Frontal cortex (tissue), 4 donors: Measurements from ENCODE around the gene CYB561. TPM values are rescaled to one million over a fixed set of nuclear protein-coding genes. Genes with fewer than 3 reads are reported as not detected.

ENCODE experiments used
- DNase-seq, 2 donors: peaks; one replicate each; pipeline ENCODE4 v3.0.0; 2012; ENCODE audit warnings: low spot score in 2 of 2
- FAIRE-seq: peaks from 2 replicates; lab custom pipeline; 2012; peaks lifted over from hg19 to GRCh38; lab: Jason Lieb, UNC
- total RNA-seq: library from RNA; depleted of rRNA; stranded (reverse); fragments of >200 nt; gene quantifications from one replicate; pipeline ENCODE4 v1.2.3, GENCODE V29; 2014
- donor health status: control.
- donor health status: control.
- donor health status: control.

The CYB561 gene
- total RNA-seq, 1 donor from 2014 or later: 15.9 TPM

GRCh38 chr17:63420868-63421680, 25.0 kb downstream of the CYB561 start:
- no peak for FAIRE-seq
- no peak for DNase-seq

- DNase-seq: no peak
- FAIRE-seq: no peak
Observed at GRCh38 chr17:63419949-63420867, 25.9 kb downstream of the CYB561 start.

GRCh38 chr17:63419398-63419797, 26.7 kb downstream of the CYB561 start:
- no peak for FAIRE-seq
- no peak for DNase-seq

- FAIRE-seq: no peak
- DNase-seq: no peak
Observed at GRCh38 chr17:63418540-63418939, 27.6 kb downstream of the CYB561 start.

GRCh38 chr17:63414222-63414621, 31.9 kb downstream of the CYB561 start:
- DNase-seq (no peak), FAIRE-seq (no peak)

- DNase-seq (no peak), FAIRE-seq (no peak)
Observed at GRCh38 chr17:63413128-63413527, 33.0 kb downstream of the CYB561 start.

GRCh38 chr17:63412234-63412633, 33.9 kb downstream of the CYB561 start:
- FAIRE-seq: no peak
- DNase-seq: no peak

GRCh38 chr17:63407741-63408330, 38.3 kb downstream of the CYB561 start:
- FAIRE-seq (no peak), DNase-seq (no peak)

- no peak for FAIRE-seq
Observed at GRCh38 chr17:63406689-63407330, 39.3 kb downstream of the CYB561 start.

GRCh38 chr17:63405741-63406261, 40.3 kb downstream of the CYB561 start:
- no peak for DNase-seq
- no peak for FAIRE-seq

More at GRCh38 chr17:63406689-63407330, 39.3 kb downstream of the CYB561 start:
- peak in 1 of 2 donors; percentile 50 for DNase-seq

GRCh38 chr17:63405020-63405419, 41.1 kb downstream of the CYB561 start:
- DNase-seq (no peak), FAIRE-seq (no peak)

- no peak for DNase-seq
- FAIRE-seq: no peak
Observed at GRCh38 chr17:63402431-63403212, 43.5 kb downstream of the CYB561 start.

GRCh38 chr17:63399856-63400255, 46.2 kb downstream of the CYB561 start:
- DNase-seq (no peak), FAIRE-seq (no peak)

GRCh38 chr17:63399316-63399715, 46.8 kb downstream of the CYB561 start:
- FAIRE-seq: no peak
- no peak for DNase-seq

- FAIRE-seq: no peak
- DNase-seq: no peak
Observed at GRCh38 chr17:63398680-63399079, 47.4 kb downstream of the CYB561 start.

GRCh38 chr17:63395075-63395805, 50.9 kb downstream of the CYB561 start:
- DNase-seq (no peak), FAIRE-seq (no peak)

- FAIRE-seq (no peak), DNase-seq (no peak)
Observed at GRCh38 chr17:63390090-63390489, 56.0 kb downstream of the CYB561 start.

GRCh38 chr17:63387656-63388340, 58.3 kb downstream of the CYB561 start:
- DNase-seq: no peak

More at GRCh38 chr17:63387656-63388340, 58.3 kb downstream of the CYB561 start:
- FAIRE-seq: no peak
